Hepatocyte (in vitro differentiated cells): Measurements from ENCODE around the gene EML4. TPM values are rescaled to one million over a fixed set of nuclear protein-coding genes. Genes with fewer than 3 reads are reported as not detected.
"Not testable (repeated sequence)": the region's sequence is repeated elsewhere in the genome, so short reads cannot be mapped to it uniquely, and the experiment has no call there.

Experiments used
- DNase-seq: peaks from one replicate; pipeline ENCODE4 v3.0.0-alpha.2; 2016; ENCODE audit warnings: low spot score
- H2AFZ ChIP-seq: fragments of 200-600 bp; sonication (generic); 2 replicates; pipeline ENCODE4 v1.6.0; 2016; ENCODE audit warnings: antibody characterized with exemption, mild to moderate bottlenecking
- H3K27ac ChIP-seq: fragments of 200-600 bp; sonication (generic); 2 replicates; pipeline ENCODE4 v1.5.1; 2016; ENCODE audit warnings: mild to moderate bottlenecking
- H3K27me3 ChIP-seq: fragments of 200-600 bp; sonication (generic); 2 replicates; pipeline ENCODE4 v1.6.1; 2016
- H3K36me3 ChIP-seq: fragments of 200-600 bp; sonication (generic); replicated peaks from 2 replicates; pipeline ENCODE4 v1.5.1; 2016; ENCODE audit warnings: low read depth; ENCODE audit not compliant: insufficient read depth
- H3K4me1 ChIP-seq: fragments of 200-600 bp; sonication (generic); 2 replicates; pipeline ENCODE4 v1.5.1; 2016; ENCODE audit warnings: mild to moderate bottlenecking, moderate library complexity; ENCODE audit not compliant: insufficient read depth
- H3K4me2 ChIP-seq: fragments of 200-600 bp; sonication (generic); 2 replicates; pipeline ENCODE4 v1.6.0; 2016
- H3K4me3 ChIP-seq: fragments of 200-600 bp; sonication (generic); 2 replicates; pipeline ENCODE4 v1.5.1; 2016; ENCODE audit warnings: mild to moderate bottlenecking
- H3K79me2 ChIP-seq: fragments of 200-600 bp; sonication (generic); 2 replicates; pipeline ENCODE4 v1.6.0; 2017; ENCODE audit warnings: mild to moderate bottlenecking
- H3K9me2 ChIP-seq: fragments of 200-600 bp; sonication (generic); replicated peaks from 2 replicates; pipeline ENCODE4 v1.6.0; 2017; ENCODE audit warnings: mild to moderate bottlenecking; ENCODE audit not compliant: insufficient read depth
- H3K9me3 ChIP-seq: fragments of 200-600 bp; sonication (generic); 2 replicates; pipeline ENCODE4 v1.5.1; 2016; ENCODE audit warnings: low read depth, mild to moderate bottlenecking
- H4K20me1 ChIP-seq: fragments of 200-600 bp; sonication (generic); 2 replicates; pipeline ENCODE4 v1.6.0; 2016; ENCODE audit warnings: mild to moderate bottlenecking; ENCODE audit not compliant: insufficient read depth, poor library complexity, severe bottlenecking
- EZH2 ChIP-seq: fragments of 200-600 bp; sonication (generic); IDR thresholded peaks from 2 replicates; pipeline ENCODE4 v1.6.1; 2016; ENCODE audit warnings: antibody characterized with exemption, mild to moderate bottlenecking, borderline replicate concordance
- EZH2phosphoT487 ChIP-seq: fragments of 200-600 bp; sonication (generic); IDR thresholded peaks from one replicate; pipeline ENCODE4 v1.6.1; 2018; ENCODE audit warnings: antibody characterized with exemption, mild to moderate bottlenecking, low read depth, moderate library complexity; ENCODE audit not compliant: unreplicated experiment, severe bottlenecking
- WGBS: methylation state at CpG from one replicate; pipeline ENCODE4 v1.1.6; 2016; ENCODE audit warnings: low lambda C conversion rate; ENCODE audit errors: missing lambda C conversion rate; 5-methylcytosine and 5-hydroxymethylcytosine counted together
- polyA plus RNA-seq: library from polyadenylated mRNA; unstranded; fragments of >200 nt; fragmentation: Nextera tagmentation; extraction: Ambion mirVana; gene quantifications from 2 replicates; pipeline ENCODE4 v1.2.1, GENCODE V29; 2016
- total RNA-seq: library from RNA; depleted of rRNA; stranded (reverse); fragments of >200 nt; gene quantifications from 2 replicates; pipeline ENCODE4 v1.2.3, GENCODE V29; 2014
- TF ChIP-seq, protein P1 (sequence below): fragments of 200-600 bp; sonication (generic); IDR thresholded peaks from 2 replicates; pipeline ENCODE4 v1.5.1; 2016; ENCODE audit warnings: antibody characterized with exemption, mild to moderate bottlenecking; ENCODE audit not compliant: poor library complexity

Gene EML4
- total and polyA plus RNA-seq, 2 experiments from 2014 or later = 49.9 to 86.8 TPM

GRCh38 chr2:42342795-42343241 lies 173.7 kb downstream of the EML4 start:
- no peaks in the 10 kb centered on the region for H3K36me3 ChIP-seq

DNA sequence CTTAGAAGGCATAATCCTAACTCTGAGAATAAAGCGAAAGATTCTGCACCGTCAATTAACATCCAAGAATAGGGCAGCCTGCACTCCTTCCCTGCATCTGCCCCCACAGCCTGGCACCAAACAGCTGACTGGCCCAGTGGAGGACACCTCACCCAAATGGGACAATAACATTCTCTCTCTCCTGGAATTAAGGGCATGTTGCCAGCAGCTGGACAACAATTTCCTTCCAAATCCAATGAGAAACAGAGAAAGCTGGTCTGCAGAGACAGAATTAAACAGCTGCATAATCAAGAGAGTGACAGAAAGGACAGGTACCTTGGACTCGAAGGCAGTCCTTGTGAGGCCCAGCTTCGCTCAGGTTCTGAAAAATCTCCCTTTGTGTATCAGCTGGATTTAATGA lies 176.8 kb downstream of the EML4 start:
- H3K27ac ChIP-seq = no peak overlapping the region
- no peak for DNase-seq
- WGBS = 100% methylated on average over 4 of the region's 4 CpGs
- H3K36me3 ChIP-seq = no peaks in the 10 kb centered on the region
- H3K4me3 ChIP-seq = no peak overlapping the region
- H3K27me3 ChIP-seq = no peaks in the 10 kb centered on the region
- no peak overlapping the region for H2AFZ ChIP-seq
- peaks cover 9% of the 10 kb centered on the region for H3K4me1 ChIP-seq
- TF ChIP-seq, protein P1, sequence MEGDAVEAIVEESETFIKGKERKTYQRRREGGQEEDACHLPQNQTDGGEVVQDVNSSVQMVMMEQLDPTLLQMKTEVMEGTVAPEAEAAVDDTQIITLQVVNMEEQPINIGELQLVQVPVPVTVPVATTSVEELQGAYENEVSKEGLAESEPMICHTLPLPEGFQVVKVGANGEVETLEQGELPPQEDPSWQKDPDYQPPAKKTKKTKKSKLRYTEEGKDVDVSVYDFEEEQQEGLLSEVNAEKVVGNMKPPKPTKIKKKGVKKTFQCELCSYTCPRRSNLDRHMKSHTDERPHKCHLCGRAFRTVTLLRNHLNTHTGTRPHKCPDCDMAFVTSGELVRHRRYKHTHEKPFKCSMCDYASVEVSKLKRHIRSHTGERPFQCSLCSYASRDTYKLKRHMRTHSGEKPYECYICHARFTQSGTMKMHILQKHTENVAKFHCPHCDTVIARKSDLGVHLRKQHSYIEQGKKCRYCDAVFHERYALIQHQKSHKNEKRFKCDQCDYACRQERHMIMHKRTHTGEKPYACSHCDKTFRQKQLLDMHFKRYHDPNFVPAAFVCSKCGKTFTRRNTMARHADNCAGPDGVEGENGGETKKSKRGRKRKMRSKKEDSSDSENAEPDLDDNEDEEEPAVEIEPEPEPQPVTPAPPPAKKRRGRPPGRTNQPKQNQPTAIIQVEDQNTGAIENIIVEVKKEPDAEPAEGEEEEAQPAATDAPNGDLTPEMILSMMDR = no peak
- TF ChIP-seq EZH2phosphoT487 = no peak
- TF ChIP-seq EZH2 = no peak
- H3K9me3 ChIP-seq = no peaks in the 10 kb centered on the region
- H3K79me2 ChIP-seq = peaks cover 89% of the 10 kb centered on the region
- no peaks in the 10 kb centered on the region for H4K20me1 ChIP-seq
- H3K9me2 ChIP-seq = no peaks in the 10 kb centered on the region
- no peak overlapping the region for H3K4me2 ChIP-seq

More at GRCh38 chr2:42342795-42343241, 173.7 kb downstream of the EML4 start:
- no peak overlapping the region for H3K4me2 ChIP-seq
- peaks cover 67% of the 10 kb centered on the region for H3K79me2 ChIP-seq
- TF ChIP-seq, protein P1 = no peak
- no peak for TF ChIP-seq EZH2phosphoT487
- no peak for TF ChIP-seq EZH2
- DNase-seq = no peak
- H3K4me3 ChIP-seq = no peak overlapping the region
- 90% methylated on average over 11 of the region's 11 CpGs for WGBS
- no peaks in the 10 kb centered on the region for H3K27me3 ChIP-seq
- no peaks in the 10 kb centered on the region for H4K20me1 ChIP-seq
- no peaks in the 10 kb centered on the region for H3K9me3 ChIP-seq
- H3K4me1 ChIP-seq = peaks cover 9% of the 10 kb centered on the region
- peak overlapping the region; percentile 67 for H3K27ac ChIP-seq
- H3K9me2 ChIP-seq = no peaks in the 10 kb centered on the region
- no peak overlapping the region for H2AFZ ChIP-seq

- H2AFZ ChIP-seq, H3K4me3 ChIP-seq, H3K9me2 ChIP-seq, H3K4me1 ChIP-seq, H3K36me3 ChIP-seq, H3K4me2 ChIP-seq, DNase-seq, H3K27me3 ChIP-seq, H4K20me1 ChIP-seq, H3K9me3 ChIP-seq: not testable (repeated sequence)
- Histone ChIP-seq H3K79me2 (peaks cover 90% of the 10 kb centered on the region), H3K27ac (peak overlapping the region; percentile 9)
- 97% methylated on average over 6 of the region's 6 CpGs for WGBS
These were observed 177.7 kb downstream of the EML4 start for GRCh38 chr2:42346856-42347255.

GRCh38 chr2:42347518-42347917 lies 178.4 kb downstream of the EML4 start:
- not testable (repeated sequence) for H3K36me3 ChIP-seq

More at GRCh38 chr2:42347518-42347917, 178.4 kb downstream of the EML4 start:
- H2AFZ ChIP-seq, H3K9me3 ChIP-seq, H3K4me2 ChIP-seq, H3K27ac ChIP-seq, H3K4me3 ChIP-seq, H3K9me2 ChIP-seq, H3K4me1 ChIP-seq, H3K27me3 ChIP-seq, H4K20me1 ChIP-seq, DNase-seq: not testable (repeated sequence)
- 97% methylated on average over 12 of the region's 12 CpGs for WGBS
- H3K79me2 ChIP-seq = peaks cover 91% of the 10 kb centered on the region
